ACC112 (cell line): ENCODE data around the gene SULT2B1.
"Not testable (repeated sequence)": the region's sequence is repeated elsewhere in the genome, so short reads cannot be mapped to it uniquely, and the experiment has no call there.

Experiments used
- H2AFZ ChIP-seq: fragments of 200-600 bp; sonication (generic); one replicate; pipeline ENCODE4 v1.6.0; 2017; ENCODE audit warnings: antibody characterized with exemption, low read length; ENCODE audit not compliant: unreplicated experiment
- H3K27ac ChIP-seq: fragments of 200-600 bp; sonication (generic); 2 replicates; pipeline ENCODE4 v1.5.1; 2014; ENCODE audit warnings: low read depth, mild to moderate bottlenecking, antibody characterized with exemption, low read length, moderate library complexity
- H3K27me3 ChIP-seq: fragments of 200-600 bp; sonication (generic); 2 replicates; pipeline ENCODE4 v1.6.1; 2014; ENCODE audit warnings: mild to moderate bottlenecking, antibody characterized with exemption, low read length, moderate library complexity, mixed read lengths; ENCODE audit not compliant: insufficient read depth
- H3K36me3 ChIP-seq: fragments of 200-600 bp; sonication (generic); 2 replicates; pipeline ENCODE4 v1.6.1; 2016; ENCODE audit warnings: mild to moderate bottlenecking, antibody characterized with exemption, low read length, moderate library complexity, mixed read lengths; ENCODE audit not compliant: insufficient read depth
- H3K4me1 ChIP-seq: fragments of 200-600 bp; sonication (generic); one replicate; pipeline ENCODE4 v1.6.1; 2016; ENCODE audit warnings: low read length, mixed read lengths; ENCODE audit not compliant: insufficient read depth, unreplicated experiment, control insufficient read depth
- H3K4me3 ChIP-seq: fragments of 200-600 bp; sonication (generic); 2 replicates; pipeline ENCODE4 v1.5.1; 2014; ENCODE audit warnings: mild to moderate bottlenecking, low read depth, low read length
- H3K79me2 ChIP-seq: fragments of 200-600 bp; sonication (generic); one replicate; pipeline ENCODE4 v1.6.0; 2016; ENCODE audit warnings: low read length; ENCODE audit not compliant: control insufficient read depth, unreplicated experiment, insufficient read depth

The SULT2B1 gene

DNA sequence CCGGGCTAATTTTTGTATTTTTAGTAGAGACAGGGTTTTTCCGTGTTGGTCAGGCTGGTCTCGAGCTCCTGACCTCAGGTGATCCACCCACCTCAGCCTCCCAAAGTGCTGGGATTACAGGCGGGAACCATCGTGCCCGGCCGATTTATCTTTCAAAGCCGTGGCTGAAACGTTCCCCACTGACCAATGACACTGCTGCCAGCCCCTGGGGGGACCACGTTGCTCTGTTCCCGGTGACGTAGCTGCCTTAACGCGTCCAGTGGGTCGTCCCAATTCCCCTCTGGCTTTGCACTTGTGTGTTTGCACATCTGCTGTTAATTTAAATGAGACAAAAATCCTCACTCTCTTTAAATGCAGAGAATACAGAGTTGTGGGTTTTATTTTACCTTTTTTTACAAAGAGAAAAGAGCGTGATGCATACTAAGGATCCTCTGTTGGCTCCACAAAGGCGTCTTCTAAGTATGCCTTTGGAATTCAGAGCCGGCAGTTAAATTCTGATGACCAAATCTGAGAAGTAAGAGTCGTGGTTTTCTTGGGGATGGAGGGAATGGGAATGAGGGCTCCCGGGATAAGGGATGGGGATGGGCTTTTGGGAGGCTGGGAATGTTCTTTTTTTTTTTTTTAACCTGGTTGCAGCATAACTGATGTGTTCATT, 21.8 kb upstream of the SULT2B1 start:
- no peak overlapping the region for H2AFZ ChIP-seq
- H3K27me3 ChIP-seq = no peaks in the 10 kb centered on the region

DNA sequence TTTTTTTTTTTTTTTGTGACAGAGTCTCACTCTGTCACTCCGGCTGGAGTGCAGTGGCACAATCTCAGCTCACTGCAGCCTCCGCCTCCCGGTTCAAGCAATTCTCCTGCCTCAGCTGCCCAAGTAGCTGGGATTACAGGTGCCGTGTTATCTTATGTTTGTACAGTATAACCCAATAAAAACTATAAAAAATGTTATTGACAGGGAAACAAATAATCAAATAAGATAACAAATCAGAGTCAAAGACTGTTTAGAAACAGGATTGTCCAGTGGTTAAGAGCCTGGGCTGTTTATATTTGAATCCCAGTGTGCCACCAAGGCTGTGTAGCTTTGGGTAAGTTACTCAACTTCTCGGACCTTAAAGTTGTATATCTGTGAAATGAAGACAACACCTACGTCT, 21.2 kb upstream of the SULT2B1 start:
- Histone ChIP-seq H3K36me3 (no peaks in the 10 kb centered on the region), H3K27ac (no peak overlapping the region), H3K27me3 (no peaks in the 10 kb centered on the region), H3K4me3 (no peak overlapping the region), H2AFZ (no peak overlapping the region), H3K79me2 (no peaks in the 10 kb centered on the region), H3K4me1 (no peaks in the 10 kb centered on the region)

More for the DNA sequence above, 21.8 kb upstream of the SULT2B1 start:
- Histone ChIP-seq H3K36me3 (no peaks in the 10 kb centered on the region), H3K79me2 (no peaks in the 10 kb centered on the region), H3K27ac (no peak overlapping the region), H3K4me1 (no peaks in the 10 kb centered on the region), H3K4me3 (no peak overlapping the region)

DNA sequence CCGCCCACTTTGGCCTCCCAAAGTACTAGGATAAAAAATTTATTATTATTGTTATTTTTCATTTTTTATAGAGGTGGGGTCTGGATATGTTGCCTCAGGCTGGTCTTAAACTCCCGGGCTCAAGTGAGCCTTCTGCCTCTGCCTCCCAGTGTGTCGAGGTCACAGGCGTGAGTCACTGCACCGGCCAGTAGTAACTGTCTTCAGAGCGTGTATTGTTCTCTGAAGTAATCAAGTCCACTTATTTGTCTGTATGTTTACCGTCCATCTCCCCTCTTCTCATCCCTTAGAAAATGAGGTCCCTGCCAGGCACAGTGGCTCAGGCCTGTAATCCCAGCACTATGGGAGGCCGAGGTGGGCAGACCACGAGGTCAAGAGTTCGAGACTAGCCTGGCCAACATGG, 18.2 kb upstream of the SULT2B1 start:
- H3K36me3 ChIP-seq = no peaks in the 10 kb centered on the region
- H3K79me2 ChIP-seq = no peaks in the 10 kb centered on the region
- H3K4me3 ChIP-seq = no peak overlapping the region
- no peaks in the 10 kb centered on the region for H3K4me1 ChIP-seq
- H3K27ac ChIP-seq = no peak overlapping the region
- H3K27me3 ChIP-seq = no peaks in the 10 kb centered on the region
- no peak overlapping the region for H2AFZ ChIP-seq

DNA sequence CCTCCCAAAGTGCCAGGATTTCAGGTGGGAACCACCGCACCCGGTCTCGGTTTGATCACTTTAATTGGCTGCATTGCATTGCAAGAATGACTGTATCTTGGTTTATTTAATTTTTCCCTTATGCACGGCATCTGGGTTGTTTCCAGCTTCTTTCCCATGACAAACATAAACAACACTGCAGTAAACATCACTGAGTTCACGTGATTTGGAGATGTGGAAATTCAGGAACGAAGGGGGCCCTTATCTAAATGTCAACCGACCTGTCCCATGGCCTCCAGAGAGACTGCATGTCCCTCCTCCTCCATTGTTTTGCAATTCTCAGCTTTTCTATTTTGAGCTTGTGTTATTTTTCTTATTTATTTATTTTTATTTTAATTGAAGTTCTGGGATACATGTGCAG, 14.4 kb upstream of the SULT2B1 start:
- Histone ChIP-seq H3K4me1 (no peaks in the 10 kb centered on the region), H3K27me3 (no peaks in the 10 kb centered on the region), H3K36me3 (no peaks in the 10 kb centered on the region), H2AFZ (no peak overlapping the region), H3K27ac (no peak overlapping the region), H3K79me2 (no peaks in the 10 kb centered on the region), H3K4me3 (no peak overlapping the region)

DNA sequence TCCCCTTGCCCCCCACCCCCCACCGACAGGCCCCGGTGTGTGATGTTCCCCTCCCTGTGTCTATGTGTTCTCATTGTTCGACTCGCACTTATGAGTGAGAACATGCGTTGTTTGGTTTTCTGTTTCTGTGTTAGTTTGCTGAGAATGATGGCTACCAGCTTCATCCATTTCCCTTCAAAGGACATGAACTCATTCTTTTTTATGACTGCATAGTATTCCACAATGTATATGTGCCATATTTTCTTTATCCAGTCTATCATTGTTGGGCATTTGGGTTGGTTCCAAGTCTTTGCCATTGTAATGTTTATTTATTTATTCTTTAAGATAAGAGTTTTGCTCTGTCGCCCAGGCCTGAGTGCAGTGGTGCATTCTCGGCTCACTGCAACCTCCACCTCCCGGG, 13.9 kb upstream of the SULT2B1 start:
- not testable (repeated sequence) for H2AFZ ChIP-seq, H3K4me3 ChIP-seq, H3K36me3 ChIP-seq, H3K27me3 ChIP-seq, H3K27ac ChIP-seq, H3K4me1 ChIP-seq, H3K79me2 ChIP-seq

DNA sequence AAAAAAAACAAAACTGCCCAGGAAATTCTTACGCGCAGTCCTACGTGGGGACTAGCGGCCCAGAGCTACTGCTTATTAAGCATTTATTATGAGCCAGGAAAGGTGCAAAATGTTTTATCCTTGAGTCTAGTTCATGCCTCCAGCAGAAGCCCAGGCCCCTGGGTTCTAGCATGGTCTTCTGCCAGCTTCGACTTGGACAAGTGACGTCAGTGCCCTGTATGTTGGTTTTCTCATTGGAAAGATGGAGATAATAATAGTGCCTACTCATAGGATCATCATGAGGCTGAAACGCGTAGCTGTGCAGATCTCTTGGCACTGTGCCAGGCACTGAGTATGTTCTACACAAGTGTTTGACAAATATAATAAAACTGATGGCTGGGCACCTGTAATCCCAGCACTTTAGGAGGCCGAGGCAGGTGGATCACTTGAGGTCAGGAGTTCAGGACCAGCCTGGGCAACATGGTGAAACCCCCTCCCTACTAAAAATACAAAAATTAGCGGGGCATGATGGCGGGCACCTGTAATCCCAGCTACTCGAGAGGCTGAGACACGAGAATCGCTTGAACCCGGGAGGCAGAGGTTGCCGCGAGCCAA, 12.4 kb upstream of the SULT2B1 start:
- no peak overlapping the region for H3K27ac ChIP-seq
- no peaks in the 10 kb centered on the region for H3K79me2 ChIP-seq
- no peaks in the 10 kb centered on the region for H3K27me3 ChIP-seq
- peaks cover 6% of the 10 kb centered on the region for H3K4me1 ChIP-seq
- H3K36me3 ChIP-seq = no peaks in the 10 kb centered on the region
- H3K4me3 ChIP-seq = no peak overlapping the region
- H2AFZ ChIP-seq = no peak overlapping the region

DNA sequence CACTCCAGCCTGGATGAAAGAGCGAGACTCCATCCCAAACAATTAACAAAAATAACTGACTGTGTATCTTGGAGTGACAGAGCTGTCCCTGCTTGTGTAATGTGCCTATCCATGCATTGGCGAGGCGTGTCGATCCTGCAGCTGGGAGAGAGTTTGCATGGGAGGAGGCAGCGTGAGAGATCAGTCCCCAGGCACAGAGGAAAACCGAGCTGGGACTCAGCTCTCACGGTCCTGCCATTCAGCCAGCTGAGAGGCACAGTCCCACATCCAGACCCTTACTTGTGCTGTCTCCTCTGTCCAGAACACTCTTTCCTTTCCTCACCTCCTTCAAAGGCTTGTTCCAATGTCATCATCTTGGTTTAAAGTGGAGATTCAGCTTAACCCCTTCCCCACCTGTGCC, 11.9 kb upstream of the SULT2B1 start:
- H2AFZ ChIP-seq = no peak overlapping the region
- H3K27ac ChIP-seq = no peak overlapping the region
- H3K4me1 ChIP-seq = peaks cover 6% of the 10 kb centered on the region
- H3K79me2 ChIP-seq = no peaks in the 10 kb centered on the region
- no peaks in the 10 kb centered on the region for H3K27me3 ChIP-seq
- no peak overlapping the region for H3K4me3 ChIP-seq
- no peaks in the 10 kb centered on the region for H3K36me3 ChIP-seq

DNA sequence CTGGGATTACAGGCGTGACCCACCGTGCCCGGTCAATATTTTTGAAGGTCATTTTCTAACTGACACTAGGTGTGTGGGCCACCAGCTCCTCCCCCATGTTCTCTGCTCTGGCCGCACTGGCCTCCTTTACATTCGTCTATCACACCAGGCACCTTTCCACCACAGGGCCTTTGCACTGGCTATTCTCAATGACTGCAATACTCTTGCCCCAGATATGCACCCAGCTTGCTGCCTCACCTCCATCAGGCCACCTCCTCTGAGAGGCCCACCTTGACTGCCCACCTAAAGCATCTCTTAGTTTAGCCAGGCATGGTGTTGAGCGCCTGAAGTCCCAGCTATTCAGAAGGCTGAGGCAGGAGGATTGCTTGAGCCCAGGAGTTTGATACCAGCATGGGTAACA, 10.2 kb upstream of the SULT2B1 start:
- Histone ChIP-seq H3K4me1 (peaks cover 6% of the 10 kb centered on the region), H3K27me3 (no peaks in the 10 kb centered on the region), H3K79me2 (no peaks in the 10 kb centered on the region), H3K4me3 (no peak overlapping the region), H2AFZ (no peak overlapping the region), H3K27ac (no peak overlapping the region), H3K36me3 (no peaks in the 10 kb centered on the region)

DNA sequence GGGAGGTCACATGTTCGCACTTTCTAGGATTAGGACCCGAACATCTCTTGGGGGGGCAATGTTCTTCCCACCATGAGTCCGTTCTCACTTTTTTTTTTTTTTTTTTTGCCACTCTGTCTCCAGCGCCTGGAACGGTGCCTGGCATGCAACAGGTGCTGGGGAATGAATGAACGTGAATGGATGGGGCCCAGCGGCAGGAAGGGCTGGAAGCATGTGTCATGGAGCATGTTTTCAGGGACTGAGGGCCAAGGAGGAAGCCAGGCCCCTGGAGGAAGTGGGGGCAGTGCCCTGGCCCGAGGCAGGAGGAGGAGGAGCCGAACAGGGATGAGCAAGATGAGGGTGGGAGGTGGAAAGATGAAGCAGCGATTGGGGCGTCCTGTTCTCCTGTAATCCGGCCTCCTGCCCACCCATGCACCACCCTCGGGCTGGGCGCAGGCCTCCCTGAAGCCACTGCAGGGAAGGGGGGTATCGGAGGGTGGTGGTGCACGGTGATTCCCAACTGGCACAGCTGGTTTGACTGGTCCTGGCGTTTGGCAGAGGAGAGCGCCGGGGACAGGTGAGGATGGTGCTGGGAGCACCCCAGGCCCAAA, 8.8 kb upstream of the SULT2B1 start:
- Histone ChIP-seq H3K27me3 (no peaks in the 10 kb centered on the region), H3K79me2 (no peaks in the 10 kb centered on the region), H3K36me3 (no peaks in the 10 kb centered on the region), H3K27ac (no peak overlapping the region), H3K4me3 (no peak overlapping the region), H2AFZ (no peak overlapping the region), H3K4me1 (peaks cover 6% of the 10 kb centered on the region)

DNA sequence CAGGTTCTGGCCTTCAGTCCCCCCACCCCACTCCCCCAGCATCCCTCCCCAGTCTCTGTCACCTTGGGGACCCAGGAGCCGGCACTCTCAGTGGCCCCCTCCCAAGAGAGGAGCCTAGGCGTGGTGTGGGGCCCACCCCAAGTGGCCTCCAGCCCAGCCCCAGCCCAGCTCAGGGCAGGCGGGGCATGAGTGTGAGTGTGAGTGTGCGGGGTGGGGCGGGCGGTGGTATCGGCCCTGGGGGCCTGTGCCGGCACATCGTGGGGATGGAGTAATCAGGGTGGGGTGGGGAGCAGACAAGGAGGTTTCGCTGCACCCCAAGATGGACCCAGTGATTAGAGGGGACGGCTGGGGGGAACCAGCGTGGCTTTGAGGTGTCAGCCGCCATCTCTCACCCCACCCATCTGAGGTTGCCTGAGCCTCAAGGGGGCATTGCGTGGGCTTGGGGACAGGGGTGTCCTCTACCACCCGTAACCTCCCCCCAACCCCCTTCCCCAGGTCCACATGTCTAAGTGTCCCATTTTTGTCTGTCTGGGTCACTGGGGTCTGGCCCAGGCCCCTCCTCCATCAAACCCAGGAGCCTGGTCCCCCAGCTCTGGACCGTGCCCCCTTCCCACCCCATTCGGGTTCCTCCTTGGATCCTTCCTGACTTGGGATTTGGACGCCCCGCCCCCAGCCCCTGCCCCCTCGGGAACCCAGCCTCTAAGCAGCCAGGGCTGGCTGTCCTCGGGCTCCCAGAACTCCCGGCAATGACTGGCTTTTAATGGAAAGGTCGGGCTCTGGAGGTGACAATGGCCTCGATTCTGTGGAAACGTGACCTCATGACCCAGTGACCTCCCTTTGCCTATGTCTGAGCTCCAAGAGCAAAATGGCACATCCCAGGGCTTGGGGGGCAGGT, 6.9 kb upstream of the SULT2B1 start:
- H3K79me2 ChIP-seq = no peaks in the 10 kb centered on the region
- H3K4me3 ChIP-seq = no peak overlapping the region
- peaks cover 6% of the 10 kb centered on the region for H3K4me1 ChIP-seq
- no peak overlapping the region for H3K27ac ChIP-seq
- H3K36me3 ChIP-seq = no peaks in the 10 kb centered on the region
- H2AFZ ChIP-seq = no peak overlapping the region
- H3K27me3 ChIP-seq = no peaks in the 10 kb centered on the region
